GM19324 (cell line): ENCODE results near the gene FIGNL2.
"Not testable (repeated sequence)": the region's sequence is repeated elsewhere in the genome, so short reads cannot be mapped to it uniquely, and the experiment has no call there.

ENCODE experiments used
- ATAC-seq: cut with Tn5 transposase; IDR thresholded peaks from one replicate; pipeline ENCODE4 v1.9.1; 2021; ENCODE audit warnings: mild to moderate bottlenecking, moderate library complexity; ENCODE audit not compliant: unreplicated experiment, low FRiP score

FIGNL2 gene

DNA sequence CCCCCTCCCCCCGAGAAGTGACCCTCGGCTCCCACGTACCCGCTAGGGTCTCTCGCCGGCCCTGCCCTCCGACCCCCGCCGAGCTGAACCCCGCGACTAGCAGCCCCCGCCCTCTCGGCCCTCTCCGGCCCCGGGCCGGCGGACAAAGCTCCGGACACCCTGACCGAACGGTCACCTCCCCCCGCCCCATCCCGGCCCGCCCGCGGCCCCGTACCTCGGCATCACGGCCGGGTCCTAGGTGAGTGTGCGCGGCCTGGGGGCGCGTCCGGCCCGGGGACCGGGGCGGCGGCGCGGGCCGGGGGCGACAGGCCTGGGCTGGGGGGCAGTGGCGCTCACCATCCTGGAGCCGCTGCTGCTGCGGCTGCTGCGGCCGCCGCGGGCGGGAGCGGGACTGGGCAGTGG is at the start of gene FIGNL2:
FIGNL2 (minus strand) TSS at position 393 of the 402 bp plus-strand sequence. CDS start 26,305 bp downstream, outside the sequence.
- no peak for ATAC-seq

- ATAC-seq: no peak
Measured at GRCh38 chr12:51897181-51897580, 48.7 kb upstream of the FIGNL2 start.

- ATAC-seq: no peak
Measured at GRCh38 chr12:51896236-51896635, 47.7 kb upstream of the FIGNL2 start.

DNA sequence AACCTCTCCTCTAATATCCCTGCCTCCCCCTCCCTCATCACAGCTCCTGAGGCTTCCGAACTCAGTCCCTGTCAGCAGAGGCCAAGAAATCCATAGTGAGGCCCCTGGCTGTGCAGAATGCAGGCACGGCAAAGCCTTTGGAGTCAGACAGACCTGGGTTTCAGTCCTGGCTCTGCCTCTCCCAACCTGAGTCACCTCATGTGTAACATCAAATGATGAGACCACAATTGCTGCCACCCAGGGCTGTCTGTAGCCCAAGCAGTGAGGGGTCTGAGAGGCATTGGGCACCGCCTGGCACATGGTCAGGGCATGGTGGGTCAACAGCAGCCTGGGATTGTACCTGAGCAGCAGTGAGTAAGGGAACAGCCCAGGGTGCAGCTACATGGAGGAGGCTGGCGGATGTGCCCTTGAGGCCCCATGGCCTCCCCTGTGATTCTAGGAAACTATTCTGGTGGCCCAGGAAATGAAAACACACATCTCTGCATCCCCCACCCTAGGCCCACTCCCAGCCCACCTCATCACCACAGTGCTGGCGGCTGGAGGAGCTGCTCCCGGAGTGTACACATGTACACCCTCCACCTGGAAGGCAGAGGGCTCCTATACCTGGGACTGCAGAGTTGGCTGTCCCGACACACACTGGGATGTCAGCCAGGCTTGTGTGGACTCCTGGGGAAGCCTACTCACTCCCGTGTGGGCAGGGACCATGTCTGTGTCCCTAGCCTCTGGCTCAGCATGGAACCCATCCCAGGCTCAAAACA is 47.0 kb upstream of the FIGNL2 start:
- no peak for ATAC-seq

- ATAC-seq: no peak
Measured at GRCh38 chr12:51893786-51894185, 45.3 kb upstream of the FIGNL2 start.

DNA sequence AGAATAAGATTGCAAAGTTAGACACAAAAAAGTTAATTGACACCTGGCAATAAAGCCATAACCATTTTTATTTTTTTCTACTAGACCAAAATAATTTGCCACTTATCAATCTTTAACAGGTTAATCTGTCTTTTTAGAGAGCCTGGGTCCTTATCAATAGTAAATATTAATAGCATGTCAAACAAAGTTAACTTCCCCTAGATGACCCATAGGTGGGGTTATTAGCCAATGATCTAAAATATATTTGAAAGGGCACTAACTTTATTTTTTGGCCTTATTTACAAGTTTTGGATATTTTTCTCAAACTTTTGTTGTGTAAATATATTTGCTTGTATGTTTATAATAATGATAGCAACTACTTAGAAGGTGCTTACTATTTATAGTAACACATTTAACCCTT is 43.3 kb upstream of the FIGNL2 start:
- no peak for ATAC-seq

- ATAC-seq: no peak
Measured at GRCh38 chr12:51890511-51891171, 42.1 kb upstream of the FIGNL2 start.

DNA sequence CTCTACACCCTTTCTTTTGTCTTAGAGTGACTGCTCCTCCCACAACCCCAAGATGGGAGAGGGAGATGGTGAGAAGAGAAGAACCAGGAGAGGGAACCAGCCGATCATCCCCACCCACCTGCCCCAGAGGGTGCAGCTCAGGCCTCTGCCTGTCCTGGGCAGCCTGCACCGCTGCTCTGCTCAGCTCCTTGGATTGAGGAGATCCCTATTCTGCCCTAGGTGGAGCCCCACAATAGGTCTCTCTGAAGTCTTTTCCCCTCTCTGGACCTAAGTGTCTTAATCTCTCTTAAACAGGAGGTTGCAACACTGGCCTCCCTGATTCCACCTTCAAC is 41.6 kb upstream of the FIGNL2 start:
- ATAC-seq: no peak

- ATAC-seq: no peak
Measured at GRCh38 chr12:51889216-51890132, 41.0 kb upstream of the FIGNL2 start.

DNA sequence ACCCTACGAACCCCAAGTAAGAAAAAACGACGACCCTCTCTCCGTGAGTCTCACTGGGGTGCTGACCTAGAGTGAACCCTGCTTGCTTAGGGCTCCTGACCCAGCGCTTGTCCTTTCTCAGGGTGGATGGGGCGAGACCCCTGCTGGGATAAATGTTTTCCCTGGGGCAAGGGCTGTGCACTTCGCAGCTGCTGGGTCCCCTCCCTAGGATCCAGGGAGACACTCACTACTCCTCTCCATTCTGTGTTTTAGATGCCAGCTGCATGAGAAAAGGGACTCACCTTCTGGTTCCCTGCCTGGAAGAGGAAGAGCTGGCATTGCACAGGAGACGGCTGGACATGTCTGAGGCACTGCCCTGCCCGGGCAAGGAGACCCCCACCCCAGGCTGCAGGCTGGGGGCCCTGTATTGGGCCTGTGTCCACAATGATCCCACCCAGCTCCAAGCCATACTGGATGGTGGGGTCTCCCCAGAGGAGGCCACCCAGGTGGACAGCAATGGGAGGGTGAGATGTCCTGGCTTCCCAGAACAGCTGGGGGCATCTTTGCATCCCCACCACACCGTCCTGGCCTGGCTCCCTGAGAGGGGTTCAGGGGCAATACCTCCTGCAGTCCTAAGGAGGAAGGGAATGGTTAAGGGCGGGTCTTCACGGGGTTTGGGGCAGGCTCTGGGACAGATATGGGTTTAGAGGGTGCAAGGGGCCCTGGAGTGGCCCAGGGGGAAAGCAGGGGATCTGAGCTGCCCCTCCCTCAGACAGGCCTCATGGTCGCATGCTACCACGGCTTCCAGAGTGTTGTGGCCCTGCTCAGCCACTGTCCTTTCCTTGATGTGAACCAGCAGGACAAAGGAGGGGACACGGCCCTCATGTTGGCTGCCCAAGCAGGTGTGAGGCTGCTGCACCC is 40.0 kb upstream of the FIGNL2 start:
- ATAC-seq: no peak

DNA sequence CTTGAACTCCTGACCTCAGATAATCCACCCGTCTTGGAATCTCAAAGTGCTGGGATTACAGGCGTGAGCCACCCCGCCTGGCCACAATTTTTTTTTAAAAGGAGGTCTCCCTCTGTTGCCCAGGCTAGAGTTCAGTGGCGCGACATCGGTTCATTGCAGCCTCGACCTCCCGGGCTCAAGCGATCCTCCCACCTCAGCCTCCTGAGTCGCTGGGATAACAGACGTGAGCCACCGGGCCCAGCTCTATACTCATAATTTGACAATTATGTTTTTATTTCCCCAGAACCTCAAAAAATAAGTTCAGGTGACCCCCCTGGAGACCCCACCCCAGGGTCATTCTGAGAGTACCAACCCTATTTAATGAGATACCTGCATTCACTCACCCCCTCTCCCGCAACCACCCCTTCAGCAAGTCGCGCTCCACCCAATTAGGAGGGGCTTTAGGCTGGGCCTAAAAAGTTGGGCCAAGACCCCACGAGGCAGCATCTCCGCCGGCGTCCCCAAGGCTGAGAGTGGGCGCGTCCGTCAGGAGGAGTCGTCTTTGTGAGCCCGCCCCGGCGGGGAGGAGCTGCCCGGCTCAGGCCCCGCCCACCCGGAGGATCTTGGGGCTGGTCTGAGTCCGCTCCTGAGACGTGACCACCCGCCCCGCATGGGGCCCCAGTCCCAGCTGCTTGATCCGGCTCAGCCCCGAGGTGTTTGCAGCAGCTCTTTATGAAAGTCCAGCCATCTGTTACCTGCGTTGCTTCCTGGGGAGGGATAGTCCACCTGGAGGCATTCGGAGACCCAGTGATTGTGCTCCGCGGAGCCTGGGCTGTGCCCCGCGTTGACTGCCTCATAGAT is 39.2 kb upstream of the FIGNL2 start, which contains the start of gene ANKRD33:
ANKRD33 (plus strand) TSS at position 628 of the 840 bp plus-strand sequence; CDS start at position 712, 84 bp downstream.
- ATAC-seq: no peak

DNA sequence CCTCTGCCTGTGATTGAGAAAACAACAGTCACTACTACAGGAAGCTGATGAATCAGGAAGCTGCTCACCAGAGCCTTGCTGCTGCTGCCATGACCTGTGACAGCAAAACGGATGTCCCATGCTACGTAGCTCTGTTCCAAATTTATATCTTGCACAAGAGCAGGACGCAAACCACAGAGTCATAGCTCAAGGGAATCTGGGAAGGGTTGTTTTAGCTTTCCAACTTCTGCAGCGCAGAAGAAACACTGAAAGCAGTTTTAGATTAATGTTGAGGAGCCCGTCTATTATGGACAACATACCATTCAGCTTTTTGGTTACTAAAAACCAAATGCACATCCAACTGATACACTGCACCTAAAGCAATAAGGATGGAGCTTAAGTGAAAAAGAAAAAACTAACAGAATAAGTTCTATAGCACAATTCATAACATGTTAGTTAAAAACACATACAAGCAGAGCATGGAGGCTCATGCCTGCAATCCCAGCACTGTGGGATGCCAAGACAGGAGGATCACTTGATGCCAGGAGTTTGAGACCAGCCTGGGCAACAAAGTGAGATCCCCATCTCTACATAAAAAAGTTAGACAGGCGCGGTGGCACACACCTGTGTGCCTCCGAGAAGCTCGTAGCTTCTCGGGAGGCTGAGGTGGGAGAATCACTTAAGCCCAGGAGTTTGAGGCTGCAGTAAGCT is 37.6 kb upstream of the FIGNL2 start:
- ATAC-seq: no peak

- ATAC-seq: not testable (repeated sequence)
Measured at GRCh38 chr12:51885294-51886020, 36.9 kb upstream of the FIGNL2 start.

GRCh38 chr12:51884676-51885229 is 36.2 kb upstream of the FIGNL2 start:
- no peak for ATAC-seq

DNA sequence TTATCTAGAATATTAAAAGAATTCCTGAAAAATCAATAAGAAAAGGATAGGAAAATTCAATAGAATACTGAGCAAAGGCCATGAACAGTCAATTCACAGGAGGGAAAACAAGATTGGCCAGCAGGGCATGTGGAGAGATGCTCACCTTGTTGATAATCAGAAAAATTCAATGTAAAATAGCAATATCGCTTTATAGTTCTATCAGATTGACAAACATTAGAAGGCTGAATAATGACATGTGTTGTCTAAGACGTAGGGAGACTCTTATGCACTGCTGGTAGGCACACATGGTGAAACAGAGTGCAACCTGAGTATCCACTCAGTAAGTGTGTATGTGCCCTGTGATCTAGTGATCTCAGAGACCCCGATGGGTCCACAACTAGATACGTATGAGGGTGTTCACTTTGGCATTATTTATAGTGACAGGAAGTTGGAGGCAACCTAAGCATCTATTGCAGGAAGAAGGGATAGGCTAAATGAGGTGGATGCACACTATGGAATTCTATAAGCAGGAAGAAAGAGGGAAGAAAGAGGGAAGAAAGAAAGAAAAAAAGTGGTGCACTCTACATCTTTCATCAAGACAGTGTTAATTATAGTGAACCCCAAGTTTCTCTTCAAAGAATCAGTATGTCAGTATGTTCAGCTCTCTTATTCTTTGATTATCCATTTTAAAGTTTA is 35.6 kb upstream of the FIGNL2 start:
- no peak for ATAC-seq

DNA sequence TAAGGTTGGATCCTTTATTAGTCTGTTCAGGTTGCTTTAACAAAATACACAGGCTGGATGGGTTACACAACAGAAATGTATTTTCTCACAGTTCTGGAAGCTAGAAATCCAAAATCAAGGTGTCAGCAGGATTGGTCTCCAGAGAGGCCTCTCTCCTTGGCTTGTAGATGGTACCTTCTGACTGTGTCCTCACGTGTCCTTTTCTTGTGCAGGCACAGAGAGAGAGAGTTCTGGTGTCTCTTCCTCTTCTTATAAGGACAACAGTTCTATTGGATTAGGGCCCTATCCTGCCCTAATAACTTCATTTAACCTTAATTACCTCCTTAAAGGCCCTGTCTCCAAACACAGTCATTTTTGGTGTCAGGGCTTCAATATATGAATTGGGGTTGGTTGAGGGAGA is 34.8 kb upstream of the FIGNL2 start:
- no peak for ATAC-seq

GRCh38 chr12:51879102-51879501 is 30.6 kb upstream of the FIGNL2 start:
- ATAC-seq: no peak
